HS-27A (cell line): ENCODE data around the gene CCER1.

Source experiments
- DNase-seq: peaks from one replicate; pipeline ENCODE4 v3.0.0-alpha.2; 2012; ENCODE audit warnings: low read depth, missing footprints

Gene CCER1

GRCh38 chr12:90965204-90965603, 10.2 kb upstream of the CCER1 start:
- DNase-seq, result no peak

DNA sequence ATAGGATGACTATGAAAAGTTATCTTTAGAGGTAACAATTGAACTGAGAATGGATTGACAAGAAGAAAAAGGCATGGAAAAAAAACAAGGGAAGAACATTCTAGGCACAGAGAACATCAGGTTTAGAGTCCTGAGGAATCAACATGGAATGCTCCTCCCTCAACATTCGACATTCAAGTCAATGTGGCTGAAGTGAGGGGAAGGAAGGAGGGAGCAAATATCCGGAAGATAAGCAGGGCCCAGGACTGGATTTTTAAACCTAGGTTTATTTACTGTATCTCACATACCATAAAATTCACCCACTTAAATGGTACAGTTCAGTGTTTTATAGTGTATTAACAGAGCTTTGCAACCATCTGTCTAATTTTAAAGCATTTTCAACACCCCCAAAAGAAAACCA, 9.6 kb upstream of the CCER1 start:
- DNase-seq, result no peak

DNA sequence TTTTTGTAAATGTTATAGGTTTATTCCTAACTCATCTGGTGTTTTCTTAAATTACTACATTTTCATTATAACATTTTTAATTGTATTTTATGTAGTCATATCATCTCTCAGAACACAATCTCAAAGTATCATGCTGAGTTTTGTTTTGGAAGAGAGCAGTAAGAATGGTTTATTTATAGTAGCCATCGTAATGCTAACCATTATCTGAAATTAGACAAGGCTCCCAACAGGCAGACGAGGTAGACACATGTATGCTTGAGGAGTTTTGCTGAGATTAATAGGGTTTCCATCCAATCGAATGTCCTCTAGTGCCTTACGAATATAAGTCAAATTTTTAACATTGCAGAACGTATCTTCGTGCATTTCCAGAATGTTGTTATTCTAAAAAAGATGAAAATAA, 9.0 kb upstream of the CCER1 start:
- no peak for DNase-seq

GRCh38 chr12:90961154-90961553, 6.2 kb upstream of the CCER1 start:
- no peak for DNase-seq

DNA sequence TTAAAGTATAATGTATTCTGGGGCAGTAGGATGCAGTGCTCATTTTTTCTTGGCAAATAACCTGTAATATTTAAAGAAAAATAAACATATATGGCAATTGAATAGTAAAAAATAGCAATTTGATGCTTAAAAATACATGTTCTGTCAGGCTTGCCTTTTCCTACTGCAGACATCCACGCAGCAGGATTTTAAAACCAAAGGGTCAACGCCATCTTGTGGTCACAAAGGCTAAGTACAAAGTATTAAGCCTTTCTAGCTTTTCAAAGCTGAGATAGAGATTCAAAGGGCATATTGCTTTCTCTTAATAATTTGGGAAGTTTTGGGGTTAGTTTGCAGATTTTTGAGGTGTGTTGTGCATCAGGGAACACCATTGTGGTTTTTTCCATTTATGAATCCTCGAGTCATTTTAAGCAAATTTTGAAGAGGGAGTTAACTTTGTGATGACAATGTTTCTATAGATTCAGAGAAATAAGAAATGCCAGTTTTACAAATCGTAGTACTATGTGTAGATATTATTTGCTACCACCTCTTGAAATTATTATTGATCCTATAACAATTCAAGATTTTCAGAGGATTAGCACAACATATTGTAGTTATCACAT, 4.7 kb upstream of the CCER1 start:
- DNase-seq, result no peak

DNA sequence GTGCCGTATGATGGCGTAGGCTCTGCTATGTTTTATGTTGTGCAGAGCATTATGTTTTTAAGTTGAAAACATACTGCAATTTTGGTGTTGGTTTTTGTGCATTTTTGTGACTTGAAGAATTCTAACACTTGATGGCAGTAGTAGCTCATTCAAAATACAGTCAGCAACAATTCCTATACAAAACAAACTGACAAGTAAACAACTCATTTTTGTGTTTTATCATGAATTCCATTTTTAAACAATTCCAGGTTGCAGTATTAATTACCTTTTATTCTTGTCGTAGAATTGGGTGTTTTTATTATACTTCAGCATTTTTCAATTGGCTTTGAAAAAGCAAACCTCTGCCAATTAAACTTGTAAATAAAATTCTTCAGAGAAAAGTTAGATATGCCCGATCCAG, 4.1 kb upstream of the CCER1 start:
- no peak for DNase-seq

DNA sequence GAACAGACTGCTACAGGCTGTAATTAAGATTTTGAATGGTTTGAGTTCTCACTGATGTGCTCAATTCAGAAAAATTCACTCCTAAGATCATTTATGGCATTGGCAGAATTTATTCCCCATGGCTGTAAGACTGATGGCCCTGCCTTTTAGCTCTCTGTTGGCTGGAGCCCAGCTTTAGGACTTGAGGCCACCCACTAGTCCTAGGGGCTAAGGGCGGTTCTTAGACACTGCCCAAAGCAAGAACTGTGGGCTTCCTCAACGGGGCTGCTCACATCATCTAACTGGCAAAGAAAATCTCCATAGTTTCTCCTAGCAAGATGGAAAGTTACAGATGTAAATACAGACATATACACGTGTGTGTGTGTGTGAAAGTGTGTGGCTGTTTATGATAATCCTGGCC, 3.4 kb upstream of the CCER1 start:
- no peak for DNase-seq

DNA sequence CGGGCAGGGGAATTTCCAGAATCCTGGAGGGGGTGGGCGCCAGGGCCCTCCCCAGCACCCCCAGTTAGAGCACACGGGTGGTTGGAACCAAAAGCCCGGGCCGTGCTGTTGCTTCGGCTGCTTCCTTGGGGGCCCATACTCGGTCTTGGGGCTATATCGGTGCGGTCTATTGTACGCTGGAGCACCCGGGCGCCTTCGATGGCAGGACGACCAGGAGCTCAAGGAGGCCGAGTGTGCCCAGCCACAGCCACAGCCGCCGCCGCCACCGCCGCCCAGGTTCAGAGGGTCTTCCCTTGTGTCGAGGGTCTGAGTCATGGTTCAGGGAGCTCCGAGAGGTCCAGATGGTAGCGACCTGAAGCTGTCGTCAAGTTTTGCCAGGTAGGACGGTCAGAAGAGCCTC, 548 bp downstream of the CCER1 start:
- DNase-seq, result no peak

GRCh38 chr12:90953956-90954421, 987 bp downstream of the CCER1 start:
- DNase-seq, result no peak

GRCh38 chr12:90951432-90952105, 3.4 kb downstream of the CCER1 start:
- no peak for DNase-seq

DNA sequence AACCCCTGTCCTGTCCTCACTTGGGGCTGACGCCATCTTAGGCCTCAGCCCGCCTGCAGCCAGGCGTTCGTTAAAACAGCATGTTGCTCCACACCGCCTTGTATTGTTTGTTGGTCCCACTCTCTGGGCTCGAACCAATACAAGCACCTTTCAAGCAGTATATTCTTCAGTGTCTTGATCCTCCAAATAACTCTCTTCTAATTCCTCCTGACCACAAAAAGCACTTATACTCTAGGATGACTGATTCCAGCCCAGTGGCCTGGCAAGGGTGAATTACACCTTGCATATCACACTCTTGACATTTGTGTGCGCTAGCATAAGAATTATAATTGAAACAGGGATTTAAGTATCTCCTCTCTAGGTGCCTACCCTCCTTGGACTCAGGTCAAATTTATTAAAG, 7.1 kb downstream of the CCER1 start:
- DNase-seq, result no peak

DNA sequence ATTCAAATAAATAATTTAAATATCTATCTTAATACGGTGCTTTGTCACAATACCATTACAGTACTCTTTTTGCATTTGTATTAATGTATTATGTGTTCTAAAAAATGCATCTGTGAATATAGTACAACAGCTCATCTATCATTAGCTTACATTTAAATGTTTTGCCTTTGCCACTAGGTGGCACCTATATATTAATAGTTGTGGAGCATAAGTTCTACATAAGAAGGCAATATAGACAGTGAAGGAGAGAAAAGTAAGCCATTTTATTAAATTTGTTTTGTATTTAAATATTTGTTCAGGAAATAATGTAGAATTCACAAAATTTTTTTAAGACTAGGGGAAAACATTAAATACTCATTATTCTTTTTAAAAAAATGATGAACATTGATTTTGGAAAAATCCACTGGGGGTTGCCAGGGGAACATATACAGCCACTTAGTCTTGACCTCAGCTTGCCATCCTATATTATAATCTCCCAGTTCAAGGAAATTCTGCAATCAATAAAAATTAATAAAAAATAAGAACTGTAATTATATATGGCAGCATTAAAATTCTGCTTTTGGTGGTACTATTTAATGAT, 9.8 kb downstream of the CCER1 start:
- DNase-seq, result no peak

GRCh38 chr12:90943255-90943654, 11.7 kb downstream of the CCER1 start:
- no peak for DNase-seq

DNA sequence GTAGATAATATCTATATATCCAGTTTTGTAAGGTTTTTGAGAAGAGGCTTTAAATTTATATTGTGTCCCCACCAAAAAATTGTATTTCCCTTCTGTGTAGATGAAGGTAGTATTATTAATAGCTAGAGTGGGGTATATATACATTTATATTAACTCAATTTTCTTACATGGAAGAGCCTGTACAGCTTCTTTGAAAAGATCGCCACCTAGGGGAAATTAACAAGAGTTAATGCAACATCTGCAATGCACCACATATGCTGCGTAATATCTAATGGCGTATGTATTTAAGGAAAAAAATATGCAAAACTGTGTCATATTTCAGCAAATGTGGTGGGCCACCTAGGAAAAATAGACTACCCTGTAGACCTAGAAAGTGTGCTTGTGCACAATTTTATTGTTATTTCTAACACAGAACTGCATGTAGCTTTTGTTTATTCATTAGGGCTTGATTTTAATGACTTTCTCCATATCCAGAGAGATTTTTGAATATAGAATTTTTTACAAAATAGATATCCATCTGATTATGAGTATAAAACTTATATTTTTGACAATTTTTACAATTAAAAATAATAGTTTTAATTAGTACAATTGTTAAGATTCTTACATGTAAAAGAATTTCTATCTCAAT, 14.0 kb downstream of the CCER1 start:
- no peak for DNase-seq

- no peak for DNase-seq
Observed at GRCh38 chr12:90939382-90939781, 15.6 kb downstream of the CCER1 start.

DNA sequence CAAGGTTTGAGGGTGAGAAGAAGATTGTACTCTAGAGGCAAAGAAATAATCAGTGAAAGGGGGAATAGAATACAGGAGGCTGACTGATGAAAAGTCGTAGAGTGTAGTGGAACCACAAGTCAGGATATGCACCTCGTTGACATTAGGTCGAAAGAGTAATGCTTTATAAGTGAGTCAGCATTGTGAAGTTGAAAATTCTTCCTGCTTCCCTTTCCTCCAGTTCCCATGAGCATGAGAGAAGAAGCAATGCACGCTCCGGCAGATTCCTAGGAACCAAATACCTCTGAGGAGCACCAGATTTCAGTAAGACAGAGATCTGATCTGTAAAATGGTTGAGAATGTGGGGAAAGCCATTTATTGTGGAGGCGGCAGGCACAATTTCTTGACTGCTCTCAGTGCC, 16.5 kb downstream of the CCER1 start:
- DNase-seq, result peak; percentile 51

DNA sequence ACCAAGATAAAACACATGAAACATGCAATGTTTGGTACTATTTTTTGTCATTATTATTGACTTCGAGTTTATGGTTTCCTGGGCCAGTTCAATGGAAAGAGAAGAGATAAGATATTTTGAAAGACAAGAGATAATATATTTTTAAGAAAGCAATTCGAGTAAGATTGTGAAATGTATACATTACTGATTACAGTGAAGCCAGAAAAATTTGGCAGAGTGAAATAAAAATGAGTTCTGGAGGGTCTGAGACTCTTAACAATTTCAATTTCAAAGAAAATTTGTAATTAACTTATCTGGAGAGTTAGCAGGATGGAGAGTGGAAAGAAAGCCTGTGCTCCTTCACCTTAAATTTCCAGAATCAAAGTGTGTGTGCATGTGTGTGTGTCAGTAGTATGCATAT, 17.3 kb downstream of the CCER1 start:
- no peak for DNase-seq

DNA sequence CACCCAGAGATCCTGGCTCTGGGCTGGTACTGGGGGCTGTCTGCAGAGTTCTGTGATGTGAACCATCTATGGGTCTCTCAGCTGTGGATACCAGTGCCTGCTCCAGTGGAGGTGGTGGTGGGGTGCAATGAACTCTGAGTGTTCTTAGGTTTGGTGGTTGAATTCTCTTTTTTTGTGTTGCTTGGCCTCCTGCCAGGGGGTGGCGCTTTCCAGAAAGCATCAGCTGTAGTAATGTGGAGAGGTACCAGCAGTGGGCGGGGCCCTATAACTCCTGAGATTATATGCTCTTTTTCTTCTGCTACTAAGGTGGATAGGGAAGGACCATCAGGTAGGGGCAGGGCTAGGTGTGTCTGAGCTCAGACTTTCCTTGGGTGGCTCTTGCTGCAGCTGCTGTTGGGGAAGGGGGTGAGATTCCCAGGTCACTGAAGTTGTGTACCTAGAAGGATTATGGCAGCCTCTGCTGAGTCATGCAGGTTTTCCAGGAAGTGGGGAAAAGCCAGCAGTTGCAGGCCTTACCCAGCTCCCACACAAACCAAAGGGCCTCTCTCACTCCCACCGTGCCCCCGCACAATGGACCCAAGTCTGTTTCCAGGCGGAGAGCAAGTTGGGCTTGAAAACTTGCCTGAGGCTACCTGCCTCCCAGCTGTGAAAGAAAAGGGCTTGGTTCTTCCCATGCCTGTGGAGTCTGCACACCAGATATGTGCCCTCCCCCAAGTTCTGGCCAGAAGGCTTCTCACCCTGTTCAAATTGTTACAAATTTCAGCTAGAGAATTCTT, 18.6 kb downstream of the CCER1 start:
- no peak for DNase-seq

DNA sequence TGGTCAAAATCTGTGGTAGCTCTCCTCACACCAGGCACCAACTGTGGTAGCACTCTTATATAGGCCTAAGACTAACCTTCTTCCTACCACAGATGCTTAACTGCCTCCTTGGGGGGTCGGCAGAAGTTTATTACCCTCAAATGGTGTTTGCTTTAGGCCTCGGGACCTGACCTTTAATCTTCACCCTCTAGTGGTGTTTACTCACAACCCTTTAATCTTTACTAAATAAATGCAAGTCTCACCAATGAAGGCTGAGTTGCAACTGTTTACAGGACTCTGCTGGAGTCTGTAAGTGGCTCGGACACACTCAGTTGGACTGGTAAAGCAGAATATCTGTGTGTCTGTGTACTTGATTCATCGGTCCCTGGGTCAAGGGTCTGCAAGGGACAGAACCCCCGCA, 29.4 kb downstream of the CCER1 start:
- no peak for DNase-seq

- no peak for DNase-seq
Observed at GRCh38 chr12:90924406-90924805, 30.6 kb downstream of the CCER1 start.

DNA sequence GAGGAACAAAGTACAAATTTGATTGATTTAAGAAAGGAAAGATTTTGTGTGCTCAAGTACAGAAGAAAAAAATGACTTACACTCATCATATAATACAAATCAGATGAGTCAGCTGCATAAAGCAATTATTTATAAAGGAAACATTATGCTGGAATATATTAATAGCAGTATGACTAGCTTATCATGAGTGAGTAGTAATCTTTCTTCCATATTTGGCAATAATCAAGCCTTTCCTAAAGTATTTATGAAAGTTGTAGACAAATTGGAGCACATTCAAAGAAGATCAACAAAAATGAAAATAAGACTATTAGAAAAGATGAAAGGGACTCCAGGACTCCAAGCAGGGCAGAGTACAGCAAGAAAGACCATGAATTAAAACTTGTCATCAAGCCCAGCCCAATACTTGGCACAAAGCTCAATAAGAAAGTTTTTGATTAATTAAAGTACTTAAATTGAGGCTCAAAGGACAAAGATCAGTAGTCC, 32.8 kb downstream of the CCER1 start:
- DNase-seq, result no peak

DNA sequence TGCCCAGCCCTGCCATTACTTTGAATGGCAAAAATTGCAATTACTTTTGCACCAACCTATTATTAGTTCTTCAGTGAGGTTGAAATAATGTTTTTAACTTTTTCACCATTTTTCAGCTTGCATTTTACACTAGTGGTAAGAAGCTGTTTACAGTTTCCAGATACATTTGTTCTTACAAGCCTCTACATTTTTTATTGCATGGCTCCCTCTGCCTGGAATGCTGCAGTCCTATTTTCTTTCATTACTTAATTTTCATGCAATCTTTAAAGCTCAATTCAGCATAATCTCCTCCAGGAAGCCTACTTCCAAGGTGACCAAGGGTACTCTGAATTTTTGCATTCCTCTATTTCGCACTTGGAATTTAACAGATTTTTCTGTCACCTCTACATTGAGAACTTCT, 33.4 kb downstream of the CCER1 start:
- no peak for DNase-seq
